ENCODE measurements around the gene FRMD4A. TPM values are rescaled to one million over a fixed set of nuclear protein-coding genes. Genes with fewer than 3 reads are reported as not detected.

Gene FRMD4A
- total RNA-seq, 1 experiment from 2014 or later, result 19.6 TPM

DNA sequence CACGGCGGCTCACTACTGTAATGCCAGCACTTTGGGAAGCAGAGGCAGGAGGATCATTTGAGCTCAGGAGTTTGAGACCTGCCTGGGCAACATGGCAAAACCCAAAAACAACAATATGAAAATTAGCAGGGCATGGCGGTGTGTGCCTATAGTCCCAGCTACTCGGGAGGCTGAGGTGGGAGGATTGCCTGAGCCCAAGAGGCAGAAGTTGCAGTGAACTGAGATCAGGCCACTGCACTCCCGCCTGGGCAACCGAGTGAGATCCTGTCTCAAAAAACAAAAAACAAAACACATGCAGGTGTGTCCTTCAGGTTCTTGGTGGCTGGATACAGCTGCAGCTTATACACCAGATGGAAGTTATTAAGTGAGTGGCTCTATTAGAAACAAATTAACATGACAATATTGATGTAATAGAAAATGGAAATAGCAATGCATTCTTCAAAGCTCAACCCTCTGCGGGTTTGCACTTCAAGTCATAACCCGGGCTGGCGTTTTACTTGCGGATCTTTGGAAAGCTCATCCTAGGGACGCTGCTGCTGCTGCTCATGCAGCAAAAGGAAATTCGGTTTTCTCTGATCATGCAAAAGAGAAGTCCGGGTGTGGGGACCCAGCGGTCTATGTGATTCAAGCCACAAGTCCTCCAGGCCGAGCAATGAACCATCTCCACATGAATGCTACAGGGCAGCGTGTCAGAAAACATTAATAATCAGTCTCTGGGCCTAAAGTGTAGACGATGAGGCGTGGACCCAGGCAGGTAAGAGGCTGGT is 462.0 kb downstream of the FRMD4A start:
- peak overlapping the region in 2 of 3 experiments; percentile 53 to 85; a peak in 4 of 7 replicates for H3K27ac Mint-ChIP-seq

More for the DNA sequence above, 462.0 kb downstream of the FRMD4A start:
- H3K18ac ChIP-seq (ENCODE audit: insufficient read length, low read depth, low read length), result no peak overlapping the region
- no peak overlapping the region for H3K4ac ChIP-seq (ENCODE audit: low read depth, low read length)
- no peak overlapping the region for H2AK5ac ChIP-seq (ENCODE audit: insufficient read length, low read length)
- no peaks in the 10 kb centered on the region; a peak in 1 of 5 replicates for H3K9me3 Mint-ChIP-seq
- no peak overlapping the region for H4K5ac ChIP-seq (ENCODE audit: insufficient read length, low read depth, low read length)
- no peak overlapping the region for H3K14ac ChIP-seq (ENCODE audit: insufficient read depth, low read length)
- H3K23ac ChIP-seq (ENCODE audit: insufficient read length, low read depth, low read length), result no peak overlapping the region
- H3K27ac ChIP-seq (ENCODE audit: insufficient read length, low read depth, low read length), result no peak overlapping the region
- H4K91ac ChIP-seq (ENCODE audit: insufficient read length, low read depth, low read length), result no peak overlapping the region
- H3K23me2 ChIP-seq (ENCODE audit: insufficient read length, low read depth, low read length, poor library complexity, severe bottlenecking), result no peaks in the 10 kb centered on the region
- H3K79me1 ChIP-seq (ENCODE audit: insufficient read depth, low read depth, low read length, poor library complexity, severe bottlenecking), result peaks cover 3% of the 10 kb centered on the region
- H2BK20ac ChIP-seq (ENCODE audit: low read depth, low read length, poor library complexity, severe bottlenecking), result no peak overlapping the region
- H3K4me1 Mint-ChIP-seq, result peaks cover 41 to 46% of the 10 kb centered on the region in 2 experiments
- peaks cover 3% of the 10 kb centered on the region; the same call in 1 of the 2 replicates for H3K79me2 ChIP-seq (ENCODE audit: insufficient read depth, low read length)
- TF ChIP-seq, protein P1, sequence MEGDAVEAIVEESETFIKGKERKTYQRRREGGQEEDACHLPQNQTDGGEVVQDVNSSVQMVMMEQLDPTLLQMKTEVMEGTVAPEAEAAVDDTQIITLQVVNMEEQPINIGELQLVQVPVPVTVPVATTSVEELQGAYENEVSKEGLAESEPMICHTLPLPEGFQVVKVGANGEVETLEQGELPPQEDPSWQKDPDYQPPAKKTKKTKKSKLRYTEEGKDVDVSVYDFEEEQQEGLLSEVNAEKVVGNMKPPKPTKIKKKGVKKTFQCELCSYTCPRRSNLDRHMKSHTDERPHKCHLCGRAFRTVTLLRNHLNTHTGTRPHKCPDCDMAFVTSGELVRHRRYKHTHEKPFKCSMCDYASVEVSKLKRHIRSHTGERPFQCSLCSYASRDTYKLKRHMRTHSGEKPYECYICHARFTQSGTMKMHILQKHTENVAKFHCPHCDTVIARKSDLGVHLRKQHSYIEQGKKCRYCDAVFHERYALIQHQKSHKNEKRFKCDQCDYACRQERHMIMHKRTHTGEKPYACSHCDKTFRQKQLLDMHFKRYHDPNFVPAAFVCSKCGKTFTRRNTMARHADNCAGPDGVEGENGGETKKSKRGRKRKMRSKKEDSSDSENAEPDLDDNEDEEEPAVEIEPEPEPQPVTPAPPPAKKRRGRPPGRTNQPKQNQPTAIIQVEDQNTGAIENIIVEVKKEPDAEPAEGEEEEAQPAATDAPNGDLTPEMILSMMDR (conservative IDR thresholded peaks at IDR 0.05), result no peak
- H3K56ac ChIP-seq (ENCODE audit: insufficient read length, low read depth, low read length), result no peak overlapping the region
- H3K4me2 ChIP-seq (ENCODE audit: insufficient read depth, insufficient read length, low read length), result no peak overlapping the region
- no peak for DNase-seq
- peaks cover 0 to 8% (median 0%) of the 10 kb centered on the region in 3 experiments; a peak in 2 of 7 replicates for H3K36me3 Mint-ChIP-seq (ENCODE audit: insufficient read depth in 1 of 3, low read depth in 3 of 3)
- no peaks in the 10 kb centered on the region for H3K27me3 Mint-ChIP-seq (ENCODE audit: low read depth)
- H2AFZ ChIP-seq (ENCODE audit: low read length), result no peak overlapping the region
- H3K9me3 ChIP-seq (ENCODE audit: control insufficient read depth, low read depth, low read length), result no peaks in the 10 kb centered on the region
- no peak overlapping the region for H2BK12ac ChIP-seq (ENCODE audit: insufficient read length, low read depth, low read length)
- no peaks in the 10 kb centered on the region for H3K4me1 ChIP-seq (ENCODE audit: insufficient read depth, low read length)
- no peaks in the 10 kb centered on the region for H4K20me1 ChIP-seq (ENCODE audit: control insufficient read depth, insufficient read depth, insufficient read length)
- H3K9ac ChIP-seq (ENCODE audit: extremely low read depth, insufficient read length, low read length), result no peak overlapping the region
- no peak overlapping the region for H2BK15ac ChIP-seq (ENCODE audit: low read depth, low read length)
- no peak overlapping the region for H2BK120ac ChIP-seq (ENCODE audit: low read depth, low read length, poor library complexity, severe bottlenecking)
- no peaks in the 10 kb centered on the region for H3K27me3 ChIP-seq (ENCODE audit: insufficient read depth, low read length)
- no peak overlapping the region for H3T11ph ChIP-seq (ENCODE audit: low read length)
- no peak overlapping the region for H2BK5ac ChIP-seq (ENCODE audit: insufficient read length, low read length)
- WGBS (ENCODE audit: extremely low coverage, insufficient read length, low lambda C conversion rate), result no CpG with 5 or more reads among the region's 18 CpGs
- no peak overlapping the region for H3K4me3 Mint-ChIP-seq
- H4K8ac ChIP-seq (replicated peaks; ENCODE audit: insufficient read length, low read depth, low read length), result no peak overlapping the region

Measured in H9 (cell line).